GM12892 (cell line): ENCODE measurements around the gene SV2C.

Source experiments
- POLR2A ChIP-seq: IDR thresholded peaks from 2 replicates; pipeline ENCODE4 v1.6.1; 2011; ENCODE audit warnings: low read depth, low read length, control low read depth
- POLR2AphosphoS5 ChIP-seq: IDR thresholded peaks from 2 replicates; pipeline ENCODE4 v1.6.1; 2011; ENCODE audit warnings: low read depth, low read length, control low read depth
- TAF1 ChIP-seq: IDR thresholded peaks from 2 replicates; pipeline ENCODE4 v1.6.1; 2011; ENCODE audit warnings: low read depth, mild to moderate bottlenecking, control low read depth, low read length, borderline replicate concordance

DNA sequence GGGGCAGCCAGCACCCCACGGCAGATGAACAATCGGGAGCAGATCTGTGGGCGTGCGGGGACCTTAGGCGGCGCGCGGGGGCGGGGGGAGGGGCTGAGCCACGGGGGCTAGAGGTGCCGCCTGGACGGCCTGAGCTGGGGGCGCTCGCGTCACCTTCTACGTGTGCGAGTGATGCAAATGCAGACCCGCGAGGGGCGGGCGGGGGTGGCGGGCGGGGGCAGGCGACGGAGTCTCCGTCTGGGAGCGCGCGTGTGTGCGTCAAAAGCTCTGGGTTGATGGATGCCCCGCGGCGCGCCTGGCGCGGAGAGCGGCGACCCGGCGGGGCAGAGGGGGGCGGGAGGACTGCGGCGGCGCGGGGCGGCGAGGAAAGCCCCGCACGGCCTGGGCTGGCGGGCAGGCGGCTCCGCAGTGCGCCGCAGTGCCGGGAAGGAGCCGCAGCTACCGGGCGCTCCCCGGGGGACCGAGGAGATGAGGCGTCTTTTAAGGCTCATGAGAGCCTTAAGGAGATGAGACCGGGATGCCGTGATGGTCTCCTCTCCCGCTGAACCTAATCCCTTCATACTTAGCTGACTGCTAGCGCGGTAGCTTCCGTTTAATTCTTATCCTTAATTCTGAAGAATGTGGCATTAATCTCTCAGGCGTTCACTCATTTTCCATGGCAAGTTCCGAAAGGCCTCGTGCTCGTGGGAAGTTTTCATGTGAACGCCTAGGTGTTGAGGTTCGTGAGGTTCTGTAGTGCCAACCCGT lies 1.5 kb downstream of the SV2C start:
- no peak for TF ChIP-seq POLR2AphosphoS5
- TF ChIP-seq POLR2A: no peak
- no peak for TF ChIP-seq TAF1
